HEK293 (cell line): ENCODE data around the gene TRMT1.

Experiments used
- BCL11A ChIP-seq: fragments of 450-650 bp; formaldehyde crosslinking; IDR thresholded peaks from 2 replicates; pipeline ENCODE4 v1.5.1; 2016; ENCODE audit warnings: low read depth, missing biosample characterization, missing genetic modification characterization
- HOXA7 ChIP-seq: sonication (generic); formaldehyde crosslinking; IDR thresholded peaks from 2 replicates; pipeline ENCODE4 v1.8.1; 2022; ENCODE audit warnings: missing genetic modification reagents, borderline replicate concordance
- IKZF3 ChIP-seq: fragments of 450-650 bp; IDR thresholded peaks from 2 replicates; pipeline ENCODE4 v1.5.0; 2018; ENCODE audit warnings: missing biosample characterization, mild to moderate bottlenecking, missing genetic modification characterization, moderate library complexity
- MZF1 ChIP-seq: fragments of 450-650 bp; formaldehyde crosslinking; IDR thresholded peaks from 2 replicates; pipeline ENCODE4 v1.5.1; 2017; ENCODE audit warnings: missing biosample characterization, missing genetic modification characterization, borderline replicate concordance
- RBAK ChIP-seq: fragments of 450-650 bp; formaldehyde crosslinking; IDR thresholded peaks from 2 replicates; pipeline ENCODE4 v1.5.1; 2016; ENCODE audit warnings: missing biosample characterization, missing genetic modification characterization
- TCF7L2 ChIP-seq: IDR thresholded peaks from 2 replicates; pipeline ENCODE4 v1.6.1; 2011; ENCODE audit warnings: low read depth, mild to moderate bottlenecking, inconsistent platforms, low read length, moderate library complexity, borderline replicate concordance
- ZBTB17 ChIP-seq: fragments of 450-650 bp; formaldehyde crosslinking; IDR thresholded peaks from 2 replicates; pipeline ENCODE4 v1.5.1; 2016; ENCODE audit warnings: missing biosample characterization, missing genetic modification characterization
- ZBTB20 ChIP-seq: fragments of 450-650 bp; formaldehyde crosslinking; IDR thresholded peaks from 2 replicates; pipeline ENCODE4 v1.5.1; 2016; ENCODE audit warnings: missing biosample characterization, missing genetic modification characterization
- ZBTB26 ChIP-seq: fragments of 450-650 bp; formaldehyde crosslinking; optimal IDR thresholded peaks from 2 replicates; pipeline ENCODE3; 2016; ENCODE audit warnings: missing biosample characterization, mild to moderate bottlenecking, missing genetic modification characterization
- ZBTB44 ChIP-seq: fragments of 450-650 bp; IDR thresholded peaks from 2 replicates; pipeline ENCODE4 v1.5.1; 2018; ENCODE audit warnings: missing biosample characterization, mild to moderate bottlenecking, missing genetic modification characterization
- ZBTB48 ChIP-seq: fragments of 450-650 bp; formaldehyde crosslinking; IDR thresholded peaks from 2 replicates; pipeline ENCODE4 v1.5.1; 2016; ENCODE audit warnings: missing biosample characterization, missing genetic modification characterization
- ZEB2 ChIP-seq: fragments of 450-650 bp; formaldehyde crosslinking; IDR thresholded peaks from 2 replicates; pipeline ENCODE4 v1.5.1; 2016; ENCODE audit warnings: missing biosample characterization, missing genetic modification characterization
- ZFP37 ChIP-seq: fragments of 450-650 bp; formaldehyde crosslinking; IDR thresholded peaks from 2 replicates; pipeline ENCODE4 v1.5.1; 2016; ENCODE audit warnings: missing biosample characterization, missing genetic modification characterization
- ZNF121 ChIP-seq: fragments of 450-650 bp; formaldehyde crosslinking; IDR thresholded peaks from 2 replicates; pipeline ENCODE4 v1.5.1; 2016; ENCODE audit warnings: missing biosample characterization, missing genetic modification characterization
- ZNF202 ChIP-seq: fragments of 450-650 bp; formaldehyde crosslinking; IDR thresholded peaks from 2 replicates; pipeline ENCODE4 v1.5.1; 2016; ENCODE audit warnings: missing biosample characterization, missing genetic modification characterization, borderline replicate concordance
- ZNF23 ChIP-seq: fragments of 450-650 bp; formaldehyde crosslinking; IDR thresholded peaks from 2 replicates; pipeline ENCODE4 v1.5.1; 2016; ENCODE audit warnings: missing biosample characterization, missing genetic modification characterization, borderline replicate concordance
- ZNF266 ChIP-seq: fragments of 450-650 bp; formaldehyde crosslinking; IDR thresholded peaks from 2 replicates; pipeline ENCODE4 v1.5.1; 2016; ENCODE audit warnings: missing biosample characterization, missing genetic modification characterization, low read depth
- ZNF311 ChIP-seq: fragments of 450-650 bp; formaldehyde crosslinking; IDR thresholded peaks from 2 replicates; pipeline ENCODE4 v1.5.1; 2017; ENCODE audit warnings: missing biosample characterization, missing genetic modification characterization, borderline replicate concordance
- ZNF391 ChIP-seq: fragments of 450-650 bp; formaldehyde crosslinking; IDR thresholded peaks from 2 replicates; pipeline ENCODE4 v1.5.1; 2016; ENCODE audit warnings: low read depth, missing biosample characterization, missing genetic modification characterization, borderline replicate concordance
- ZNF416 ChIP-seq: fragments of 450-650 bp; formaldehyde crosslinking; IDR thresholded peaks from 2 replicates; pipeline ENCODE4 v1.5.1; 2016; ENCODE audit warnings: missing biosample characterization, missing genetic modification characterization
- ZNF510 ChIP-seq: fragments of 450-650 bp; formaldehyde crosslinking; IDR thresholded peaks from 2 replicates; pipeline ENCODE4 v1.5.1; 2018; ENCODE audit warnings: mild to moderate bottlenecking, missing genetic modification characterization, missing biosample characterization; ENCODE audit not compliant: insufficient replicate concordance
- ZNF548 ChIP-seq: fragments of 450-650 bp; formaldehyde crosslinking; IDR thresholded peaks from 2 replicates; pipeline ENCODE4 v1.5.1; 2016; ENCODE audit warnings: missing biosample characterization, missing genetic modification characterization
- ZNF560 ChIP-seq: fragments of 450-650 bp; formaldehyde crosslinking; IDR thresholded peaks from 2 replicates; pipeline ENCODE4 v1.5.1; 2017; ENCODE audit warnings: missing biosample characterization, missing genetic modification characterization, borderline replicate concordance
- ZNF585B ChIP-seq: fragments of 450-650 bp; formaldehyde crosslinking; IDR thresholded peaks from 2 replicates; pipeline ENCODE4 v1.5.1; 2016; ENCODE audit warnings: missing biosample characterization, missing genetic modification characterization
- ZNF610 ChIP-seq: fragments of 450-650 bp; formaldehyde crosslinking; IDR thresholded peaks from 2 replicates; pipeline ENCODE4 v1.5.1; 2016; ENCODE audit warnings: missing biosample characterization, missing genetic modification characterization, borderline replicate concordance
- ZNF701 ChIP-seq: fragments of 450-650 bp; formaldehyde crosslinking; IDR thresholded peaks from 2 replicates; pipeline ENCODE4 v1.5.1; 2016; ENCODE audit warnings: missing biosample characterization, missing genetic modification characterization
- ZNF776 ChIP-seq: fragments of 450-650 bp; formaldehyde crosslinking; IDR thresholded peaks from 2 replicates; pipeline ENCODE4 v1.5.0; 2017; ENCODE audit warnings: missing biosample characterization, missing genetic modification characterization, borderline replicate concordance
- TF ChIP-seq, protein P1 (sequence below): fragments of 450-650 bp; IDR thresholded peaks from 2 replicates; pipeline ENCODE4 v1.5.1; 2018; ENCODE audit warnings: missing biosample characterization, missing genetic modification characterization
- TF ChIP-seq, protein P2 (sequence below): fragments of 450-650 bp; formaldehyde crosslinking; IDR thresholded peaks from 2 replicates; pipeline ENCODE4 v1.5.1; 2016; ENCODE audit warnings: missing biosample characterization, missing genetic modification characterization
- TF ChIP-seq, protein P3 (sequence below): fragments of 450-650 bp; formaldehyde crosslinking; IDR thresholded peaks from 2 replicates; pipeline ENCODE4; 2016; ENCODE audit warnings: missing biosample characterization, missing genetic modification characterization
- TF ChIP-seq, protein P4 (sequence below): fragments of 450-650 bp; formaldehyde crosslinking; IDR thresholded peaks from 2 replicates; pipeline ENCODE4 v1.5.1; 2016; ENCODE audit warnings: missing biosample characterization, missing genetic modification characterization, low read depth

TRMT1 gene

DNA sequence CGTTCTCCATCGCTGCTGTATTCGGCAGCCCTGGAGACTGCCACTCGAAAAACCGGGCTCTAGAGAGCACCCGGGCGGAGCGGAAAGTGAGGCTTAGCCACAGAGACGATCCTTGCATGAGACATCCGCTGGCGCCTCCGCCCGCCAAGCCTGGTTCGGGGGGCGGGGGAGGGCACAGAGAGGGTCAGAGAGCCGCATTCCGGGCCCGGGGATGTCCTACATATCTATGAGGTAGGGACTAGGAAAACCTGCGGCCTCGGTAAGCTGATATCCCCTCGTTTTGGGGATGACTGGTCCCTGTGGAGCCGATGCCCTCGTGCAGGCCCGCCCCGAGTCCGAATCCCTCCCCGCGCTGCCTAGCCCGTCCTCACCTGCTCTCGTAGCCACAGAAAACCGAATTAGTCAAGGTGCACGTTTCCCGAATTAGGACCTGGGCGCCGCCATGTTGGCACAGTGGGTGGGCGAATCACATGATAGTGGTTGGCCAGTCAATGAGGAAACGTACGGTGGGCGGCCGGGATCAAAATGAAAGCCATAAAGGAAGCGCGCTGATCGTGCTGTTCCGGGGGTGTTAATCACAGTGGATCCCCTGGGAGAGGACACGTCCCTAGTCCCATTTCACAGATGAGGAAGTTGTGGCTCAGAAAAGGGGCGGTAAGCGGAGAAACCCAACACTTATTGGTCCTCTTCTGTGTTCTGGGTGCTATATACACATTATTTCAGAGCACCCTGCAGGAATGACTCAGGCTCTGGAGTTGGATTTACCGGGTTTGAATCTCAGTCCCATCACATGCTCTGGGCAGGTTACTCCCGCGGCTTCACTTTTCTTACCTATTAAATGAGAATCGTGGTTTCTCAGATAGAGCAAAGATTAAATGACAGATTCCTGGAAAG, at the start of gene TRMT1 (continued):
- TF ChIP-seq, protein P1, sequence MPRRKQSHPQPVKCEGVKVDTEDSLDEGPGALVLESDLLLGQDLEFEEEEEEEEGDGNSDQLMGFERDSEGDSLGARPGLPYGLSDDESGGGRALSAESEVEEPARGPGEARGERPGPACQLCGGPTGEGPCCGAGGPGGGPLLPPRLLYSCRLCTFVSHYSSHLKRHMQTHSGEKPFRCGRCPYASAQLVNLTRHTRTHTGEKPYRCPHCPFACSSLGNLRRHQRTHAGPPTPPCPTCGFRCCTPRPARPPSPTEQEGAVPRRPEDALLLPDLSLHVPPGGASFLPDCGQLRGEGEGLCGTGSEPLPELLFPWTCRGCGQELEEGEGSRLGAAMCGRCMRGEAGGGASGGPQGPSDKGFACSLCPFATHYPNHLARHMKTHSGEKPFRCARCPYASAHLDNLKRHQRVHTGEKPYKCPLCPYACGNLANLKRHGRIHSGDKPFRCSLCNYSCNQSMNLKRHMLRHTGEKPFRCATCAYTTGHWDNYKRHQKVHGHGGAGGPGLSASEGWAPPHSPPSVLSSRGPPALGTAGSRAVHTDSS = peak; percentile 54; the same call in 1 of the 2 replicates
- TF ChIP-seq ZEB2 (tag by site-specific recombination) (peak; percentile 86), ZNF391 (tag by site-specific recombination) (0 out of 2 replicates have a peak, but pooled peaks have one; percentile 55), ZNF776 (no peak), ZBTB44 (tag by site-specific recombination) (peak; percentile 55; the same call in 1 of the 2 replicates), ZNF202 (tag by site-specific recombination) (no peak), ZNF548 (tag by site-specific recombination) (no peak), ZNF311 (tag by site-specific recombination) (no peak), ZNF121 (tag by site-specific recombination) (no peak), ZNF560 (tag by site-specific recombination) (no peak), ZNF510 (tag by site-specific recombination) (no peak), ZNF610 (tag by site-specific recombination) (0 out of 2 replicates have a peak, but pooled peaks have one; percentile 69), MZF1 (tag by site-specific recombination) (peak; percentile 97; the same call in 1 of the 2 replicates), ZBTB26 (tag by site-specific recombination) (peak; percentile 30), ZBTB17 (peak; percentile 91), ZNF266 (tag by site-specific recombination) (no peak), ZNF416 (tag by site-specific recombination) (no peak), HOXA7 (CRISPR knock-in tag) (no peak), BCL11A (peak; percentile 49; the same call in 1 of the 2 replicates), ZBTB20 (tag by site-specific recombination) (peak; percentile 47), TCF7L2 (no peak), ZNF23 (tag by site-specific recombination) (no peak), IKZF3 (tag by site-specific recombination) (peak; percentile 57), ZNF585B (tag by site-specific recombination) (no peak), ZFP37 (tag by site-specific recombination) (no peak), RBAK (tag by site-specific recombination) (no peak), ZBTB48 (tag by site-specific recombination) (peak; percentile 76; the same call in 1 of the 2 replicates), ZNF701 (tag by site-specific recombination) (no peak)
- TF ChIP-seq, protein P2, sequence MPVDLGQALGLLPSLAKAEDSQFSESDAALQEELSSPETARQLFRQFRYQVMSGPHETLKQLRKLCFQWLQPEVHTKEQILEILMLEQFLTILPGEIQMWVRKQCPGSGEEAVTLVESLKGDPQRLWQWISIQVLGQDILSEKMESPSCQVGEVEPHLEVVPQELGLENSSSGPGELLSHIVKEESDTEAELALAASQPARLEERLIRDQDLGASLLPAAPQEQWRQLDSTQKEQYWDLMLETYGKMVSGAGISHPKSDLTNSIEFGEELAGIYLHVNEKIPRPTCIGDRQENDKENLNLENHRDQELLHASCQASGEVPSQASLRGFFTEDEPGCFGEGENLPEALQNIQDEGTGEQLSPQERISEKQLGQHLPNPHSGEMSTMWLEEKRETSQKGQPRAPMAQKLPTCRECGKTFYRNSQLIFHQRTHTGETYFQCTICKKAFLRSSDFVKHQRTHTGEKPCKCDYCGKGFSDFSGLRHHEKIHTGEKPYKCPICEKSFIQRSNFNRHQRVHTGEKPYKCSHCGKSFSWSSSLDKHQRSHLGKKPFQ = peak; percentile 52; the same call in 1 of the 2 replicates
- TF ChIP-seq, protein P3, sequence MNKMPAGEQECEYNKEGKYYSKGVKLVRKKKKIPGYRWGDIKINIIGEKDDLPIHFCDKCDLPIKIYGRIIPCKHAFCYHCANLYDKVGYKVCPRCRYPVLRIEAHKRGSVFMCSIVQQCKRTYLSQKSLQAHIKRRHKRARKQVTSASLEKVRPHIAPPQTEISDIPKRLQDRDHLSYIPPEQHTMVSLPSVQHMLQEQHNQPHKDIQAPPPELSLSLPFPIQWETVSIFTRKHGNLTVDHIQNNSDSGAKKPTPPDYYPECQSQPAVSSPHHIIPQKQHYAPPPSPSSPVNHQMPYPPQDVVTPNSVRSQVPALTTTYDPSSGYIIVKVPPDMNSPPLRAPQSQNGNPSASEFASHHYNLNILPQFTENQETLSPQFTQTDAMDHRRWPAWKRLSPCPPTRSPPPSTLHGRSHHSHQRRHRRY (tag by site-specific recombination) = 0 out of 2 replicates have a peak, but pooled peaks have one; percentile 42
- TF ChIP-seq, protein P4, sequence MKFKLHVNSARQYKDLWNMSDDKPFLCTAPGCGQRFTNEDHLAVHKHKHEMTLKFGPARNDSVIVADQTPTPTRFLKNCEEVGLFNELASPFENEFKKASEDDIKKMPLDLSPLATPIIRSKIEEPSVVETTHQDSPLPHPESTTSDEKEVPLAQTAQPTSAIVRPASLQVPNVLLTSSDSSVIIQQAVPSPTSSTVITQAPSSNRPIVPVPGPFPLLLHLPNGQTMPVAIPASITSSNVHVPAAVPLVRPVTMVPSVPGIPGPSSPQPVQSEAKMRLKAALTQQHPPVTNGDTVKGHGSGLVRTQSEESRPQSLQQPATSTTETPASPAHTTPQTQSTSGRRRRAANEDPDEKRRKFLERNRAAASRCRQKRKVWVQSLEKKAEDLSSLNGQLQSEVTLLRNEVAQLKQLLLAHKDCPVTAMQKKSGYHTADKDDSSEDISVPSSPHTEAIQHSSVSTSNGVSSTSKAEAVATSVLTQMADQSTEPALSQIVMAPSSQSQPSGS (tag by site-specific recombination) = no peak
